Activated CD8-positive, alpha-beta T cell treated with anti-CD3 and anti-CD28 coated beads for 36 hours (primary cell): ENCODE results near the gene PYURF. TPM values are rescaled to one million over a fixed set of nuclear protein-coding genes. Genes with fewer than 3 reads are reported as not detected.

Source experiments
- ATAC-seq: fragments of 200-7000 bp; cut with Tn5 transposase; one replicate; pipeline ENCODE4 v1.10.0; 2021; ENCODE audit warnings: mild to moderate bottlenecking, moderate library complexity
- CTCF ChIA-PET: fragments of 350-600 bp; sonication (Branson Sonifier 250); formaldehyde crosslinking; loops from one replicate; lab custom pipeline; 2021; ENCODE audit warnings: antibody characterized with exemption; lab: Charles Lee
- POLR2A ChIA-PET: fragments of 350-600 bp; sonication (Branson Sonifier 250); formaldehyde crosslinking; loops from one replicate; lab custom pipeline; 2021; ENCODE audit warnings: antibody characterized with exemption; lab: Charles Lee
- DNase-seq: peaks from one replicate; pipeline ENCODE4 v3.0.0-alpha.2; 2020
- H3K27ac Mint-ChIP-seq: one replicate; pipeline ENCODE4 v1.8.0; 2021; ENCODE audit warnings: mild to moderate bottlenecking, mixed read lengths
- H3K27me3 Mint-ChIP-seq: one replicate; pipeline ENCODE4 v1.8.0; 2021; ENCODE audit warnings: mixed read lengths
- H3K36me3 Mint-ChIP-seq: one replicate; pipeline ENCODE4 v1.8.0; 2021; ENCODE audit warnings: low read depth, mixed read lengths
- H3K4me1 Mint-ChIP-seq: one replicate; pipeline ENCODE4 v1.8.0; 2021; ENCODE audit warnings: low read depth, mixed read lengths
- H3K4me3 Mint-ChIP-seq: one replicate; pipeline ENCODE4 v1.8.0; 2021; ENCODE audit warnings: mild to moderate bottlenecking, moderate library complexity, mixed read lengths
- H3K9me3 Mint-ChIP-seq: one replicate; pipeline ENCODE4 v1.8.0; 2021; ENCODE audit warnings: mixed read lengths
- intact Hi-C: fragments of 100-400 bp; cut with micrococcal nuclease; formaldehyde crosslinking; loops from one replicate; pipeline ENCODE4 v1.10.0; 2022
- total RNA-seq, 2 experiments: library from RNA; stranded (reverse); gene quantifications; one replicate each; pipeline ENCODE4 v1.2.3, GENCODE V29; 2021
- TF ChIP-seq, protein P1 (sequence below): fragments of 200-600 bp; IDR thresholded peaks from one replicate; pipeline ENCODE4 v1.8.0; 2022; ENCODE audit warnings: antibody characterized with exemption, mild to moderate bottlenecking

The PYURF gene
- total RNA-seq, 2 experiments from 2014 or later = 47.4 to 50.7 TPM

DNA sequence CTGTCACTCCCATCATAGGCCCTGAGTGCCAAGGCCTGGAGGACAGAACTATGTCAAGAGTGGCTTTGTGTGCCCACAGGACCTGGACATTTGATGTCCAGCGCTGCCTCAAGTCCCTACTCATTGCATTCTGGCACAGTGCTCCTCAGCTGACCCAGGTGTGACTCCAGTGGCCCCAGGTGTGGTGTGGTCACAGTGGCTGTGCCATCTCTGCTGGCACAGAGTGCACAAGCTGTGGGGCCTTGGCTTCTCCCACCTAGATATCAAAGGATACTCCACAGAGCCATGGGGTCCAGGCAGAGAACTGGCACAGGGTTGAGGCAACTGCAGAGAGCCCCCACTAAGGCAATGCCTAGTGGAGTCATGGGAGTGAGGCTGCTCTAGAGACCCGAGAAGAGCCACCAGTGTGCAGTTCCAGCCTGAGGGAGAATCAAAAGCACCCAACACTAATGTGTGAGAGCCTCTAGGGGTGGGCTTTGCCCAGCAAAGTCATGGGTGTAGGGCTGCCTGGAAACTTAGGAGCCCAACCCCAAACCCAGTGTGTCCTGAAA, 25.6 kb downstream of the PYURF start:
- Mint-ChIP-seq H3K9me3 (no peaks in the 10 kb centered on the region), H3K4me3 (no peak overlapping the region), H3K27me3 (no peaks in the 10 kb centered on the region), H3K4me1 (no peaks in the 10 kb centered on the region), H3K36me3 (peaks cover 2% of the 10 kb centered on the region), H3K27ac (no peak overlapping the region)
- ATAC-seq = no peak
- ChIA-PET POLR2A (no interaction called here), CTCF (no interaction called here)
- intact Hi-C loops = no loop called here
- DNase-seq = no peak
- TF ChIP-seq, protein P1, sequence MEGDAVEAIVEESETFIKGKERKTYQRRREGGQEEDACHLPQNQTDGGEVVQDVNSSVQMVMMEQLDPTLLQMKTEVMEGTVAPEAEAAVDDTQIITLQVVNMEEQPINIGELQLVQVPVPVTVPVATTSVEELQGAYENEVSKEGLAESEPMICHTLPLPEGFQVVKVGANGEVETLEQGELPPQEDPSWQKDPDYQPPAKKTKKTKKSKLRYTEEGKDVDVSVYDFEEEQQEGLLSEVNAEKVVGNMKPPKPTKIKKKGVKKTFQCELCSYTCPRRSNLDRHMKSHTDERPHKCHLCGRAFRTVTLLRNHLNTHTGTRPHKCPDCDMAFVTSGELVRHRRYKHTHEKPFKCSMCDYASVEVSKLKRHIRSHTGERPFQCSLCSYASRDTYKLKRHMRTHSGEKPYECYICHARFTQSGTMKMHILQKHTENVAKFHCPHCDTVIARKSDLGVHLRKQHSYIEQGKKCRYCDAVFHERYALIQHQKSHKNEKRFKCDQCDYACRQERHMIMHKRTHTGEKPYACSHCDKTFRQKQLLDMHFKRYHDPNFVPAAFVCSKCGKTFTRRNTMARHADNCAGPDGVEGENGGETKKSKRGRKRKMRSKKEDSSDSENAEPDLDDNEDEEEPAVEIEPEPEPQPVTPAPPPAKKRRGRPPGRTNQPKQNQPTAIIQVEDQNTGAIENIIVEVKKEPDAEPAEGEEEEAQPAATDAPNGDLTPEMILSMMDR = no peak

- POLR2A ChIA-PET = no interaction called here
- DNase-seq = no peak
- intact Hi-C loops = no loop called here
- no peaks in the 10 kb centered on the region for H3K27me3 Mint-ChIP-seq
- peak overlapping the region; percentile 56 for H3K27ac Mint-ChIP-seq
- H3K4me3 Mint-ChIP-seq = no peak overlapping the region
- CTCF ChIA-PET = interaction anchor here (1.0 to 1.6 kb wide), 3 partner anchors 10 to 33 kb away, joined by 3 to 6 read pairs (median 3); partner anchors contain the start of gene HERC5
- TF ChIP-seq, protein P1 = no peak
- no peaks in the 10 kb centered on the region for H3K9me3 Mint-ChIP-seq
- peaks cover 2% of the 10 kb centered on the region for H3K36me3 Mint-ChIP-seq
- ATAC-seq = peak; percentile 51
- H3K4me1 Mint-ChIP-seq = peaks cover 12% of the 10 kb centered on the region
Observed at GRCh38 chr4:88489100-88489761, 34.3 kb downstream of the PYURF start.

DNA sequence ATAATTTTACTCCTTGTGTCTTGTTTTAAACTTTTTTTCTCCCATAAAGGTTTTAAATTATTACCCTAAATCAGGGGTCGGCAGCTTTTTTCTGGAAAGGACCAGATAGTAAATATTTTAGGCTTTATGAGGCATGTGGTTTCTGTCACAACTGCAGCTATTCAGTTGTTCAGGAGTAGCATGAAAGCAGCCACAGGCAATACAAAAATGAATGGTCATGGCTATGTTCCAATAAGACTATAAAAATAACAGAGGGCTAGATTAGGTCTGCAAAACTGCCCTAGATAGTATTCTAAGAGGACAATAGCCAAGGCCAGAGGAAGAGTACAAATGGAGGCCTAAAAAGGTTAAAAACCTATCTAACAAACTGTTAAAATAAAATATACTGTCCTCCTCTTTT, 42.0 kb downstream of the PYURF start:
- ChIA-PET CTCF (interaction anchor here (1.3 kb wide), 2 partner anchors 34 to 43 kb away, joined by 3 to 4 read pairs; no protein-coding TSS in a partner anchor), POLR2A (interaction anchor here (0.6 kb wide), 1 partner anchor 472 kb away, joined by 3 read pairs; no protein-coding TSS in a partner anchor)
- Mint-ChIP-seq H3K9me3 (no peaks in the 10 kb centered on the region), H3K4me1 (no peaks in the 10 kb centered on the region), H3K4me3 (no peak overlapping the region), H3K36me3 (no peaks in the 10 kb centered on the region), H3K27me3 (no peaks in the 10 kb centered on the region), H3K27ac (no peak overlapping the region)
- intact Hi-C loops = no loop called here
- TF ChIP-seq, protein P1 = no peak
- no peak for DNase-seq
- ATAC-seq = no peak

DNA sequence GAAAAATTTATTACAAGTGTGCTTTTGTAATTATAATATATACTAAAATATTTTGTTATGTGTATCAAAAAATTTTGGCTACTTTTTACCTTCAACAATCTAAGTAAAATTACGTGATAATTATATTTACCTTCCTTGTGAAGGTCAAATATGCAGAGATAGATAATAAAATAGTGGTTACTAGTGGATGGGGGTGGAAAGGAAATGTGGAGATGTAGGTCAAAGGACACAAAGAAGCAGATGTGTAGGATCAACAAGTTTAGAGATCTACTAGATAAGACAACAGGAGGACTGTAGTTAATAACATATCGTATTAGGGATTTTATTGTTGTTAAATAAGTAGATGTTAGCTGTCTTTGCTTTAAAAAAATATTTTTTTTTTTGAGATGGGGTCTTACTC, 45.3 kb downstream of the PYURF start:
- ATAC-seq (no peak), DNase-seq (no peak)
- H3K9me3 Mint-ChIP-seq = no peaks in the 10 kb centered on the region
- H3K27ac Mint-ChIP-seq = no peak overlapping the region
- TF ChIP-seq, protein P1 = no peak
- H3K27me3 Mint-ChIP-seq = no peaks in the 10 kb centered on the region
- no peaks in the 10 kb centered on the region for H3K4me1 Mint-ChIP-seq
- POLR2A ChIA-PET = no interaction called here
- H3K4me3 Mint-ChIP-seq = no peak overlapping the region
- peaks cover 3% of the 10 kb centered on the region for H3K36me3 Mint-ChIP-seq
- intact Hi-C loops = no loop called here
- CTCF ChIA-PET = interaction anchor here (1.0 kb wide), 2 partner anchors 37 to 61 kb away, joined by 3 to 4 read pairs; no protein-coding TSS in a partner anchor

- Mint-ChIP-seq H3K36me3 (peaks cover 5% of the 10 kb centered on the region), H3K4me3 (no peak overlapping the region), H3K27me3 (no peaks in the 10 kb centered on the region), H3K9me3 (no peaks in the 10 kb centered on the region), H3K4me1 (no peaks in the 10 kb centered on the region), H3K27ac (no peak overlapping the region)
- ChIA-PET CTCF (interaction anchor here (1.0 kb wide), 1 partner anchor 62 kb away, joined by 3 read pairs; no protein-coding TSS in a partner anchor), POLR2A (no interaction called here)
- intact Hi-C loops = no loop called here
- ATAC-seq (no peak), DNase-seq (no peak)
- TF ChIP-seq, protein P1 = no peak
Observed at GRCh38 chr4:88477229-88477860, 46.2 kb downstream of the PYURF start.
